ENCODE data around the gene POLE.

DNA sequence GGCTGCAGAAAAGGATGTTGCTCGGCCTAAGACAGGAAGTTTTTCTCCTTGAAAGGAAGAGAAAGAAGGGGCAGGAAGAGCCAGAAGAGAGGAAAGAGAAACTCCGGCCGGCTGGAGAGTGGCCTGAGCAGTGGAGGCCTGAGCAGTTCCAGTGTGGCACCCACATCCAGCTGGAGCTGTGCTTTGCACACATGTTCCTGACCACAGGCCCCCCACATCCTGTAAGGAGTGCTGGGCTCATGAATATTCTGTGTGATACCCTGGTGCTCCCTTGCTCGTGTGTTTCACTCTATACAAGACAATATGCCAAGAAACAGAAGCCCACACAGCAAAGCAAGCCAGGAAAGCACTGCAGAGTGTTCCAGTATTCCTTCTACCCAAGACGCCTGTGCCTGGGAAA is 27.1 kb downstream of the POLE start:
- TF ChIP-seq, protein P1, sequence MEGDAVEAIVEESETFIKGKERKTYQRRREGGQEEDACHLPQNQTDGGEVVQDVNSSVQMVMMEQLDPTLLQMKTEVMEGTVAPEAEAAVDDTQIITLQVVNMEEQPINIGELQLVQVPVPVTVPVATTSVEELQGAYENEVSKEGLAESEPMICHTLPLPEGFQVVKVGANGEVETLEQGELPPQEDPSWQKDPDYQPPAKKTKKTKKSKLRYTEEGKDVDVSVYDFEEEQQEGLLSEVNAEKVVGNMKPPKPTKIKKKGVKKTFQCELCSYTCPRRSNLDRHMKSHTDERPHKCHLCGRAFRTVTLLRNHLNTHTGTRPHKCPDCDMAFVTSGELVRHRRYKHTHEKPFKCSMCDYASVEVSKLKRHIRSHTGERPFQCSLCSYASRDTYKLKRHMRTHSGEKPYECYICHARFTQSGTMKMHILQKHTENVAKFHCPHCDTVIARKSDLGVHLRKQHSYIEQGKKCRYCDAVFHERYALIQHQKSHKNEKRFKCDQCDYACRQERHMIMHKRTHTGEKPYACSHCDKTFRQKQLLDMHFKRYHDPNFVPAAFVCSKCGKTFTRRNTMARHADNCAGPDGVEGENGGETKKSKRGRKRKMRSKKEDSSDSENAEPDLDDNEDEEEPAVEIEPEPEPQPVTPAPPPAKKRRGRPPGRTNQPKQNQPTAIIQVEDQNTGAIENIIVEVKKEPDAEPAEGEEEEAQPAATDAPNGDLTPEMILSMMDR (IDR thresholded peaks at IDR 0.05): no peak
- no peak for TF ChIP-seq POLR2A (IDR thresholded peaks at IDR 0.05)

Measured in vagina (tissue), 2 donors.